H1 (cell line): ENCODE measurements around the gene TDO2. TPM values are rescaled to one million over a fixed set of nuclear protein-coding genes. Genes with fewer than 3 reads are reported as not detected.

Experiments used
- CTCF ChIA-PET: fragments of 300-600 bp; sonication (Branson Sonifier 250); formaldehyde crosslinking; loops from one replicate; lab custom pipeline; 2021; ENCODE audit not compliant: partially characterized antibody; lab: Charles Lee
- POLR2A ChIA-PET: fragments of 300-600 bp; sonication (Branson Sonifier 250); formaldehyde crosslinking; loops from one replicate; lab custom pipeline; 2021; ENCODE audit warnings: inconsistent platforms; ENCODE audit not compliant: partially characterized antibody; lab: Charles Lee
- DNase-seq, 2 experiments: peaks; one replicate each; pipeline versions ENCODE4 v3.0.0 to v3.0.0-alpha.2; 2010 to 2022; ENCODE audit warnings: low spot score in 2 of 2, low read depth in 1 of 2, mixed read lengths in 1 of 2
- FAIRE-seq: peaks from 2 replicates; lab custom pipeline; 2011; peaks lifted over from hg19 to GRCh38; lab: Jason Lieb, UNC
- H2AFZ ChIP-seq: 2 replicates; pipeline ENCODE4 v1.8.1; 2012; ENCODE audit warnings: low read length, inconsistent platforms
- H2AK5ac ChIP-seq: 2 replicates; pipeline ENCODE4 v1.6.1; 2013; ENCODE audit warnings: low read depth, low read length
- H2BK120ac ChIP-seq: replicated peaks from 2 replicates; pipeline ENCODE3; 2013; ENCODE audit warnings: low read depth, low read length, inconsistent platforms
- H2BK12ac ChIP-seq: 2 replicates; pipeline ENCODE4 v1.6.1; 2013; ENCODE audit warnings: low read depth, low read length
- H2BK15ac ChIP-seq: 2 replicates; pipeline ENCODE4 v1.6.1; 2013; ENCODE audit warnings: low read length
- H2BK20ac ChIP-seq: 2 replicates; pipeline ENCODE4 v1.6.1; 2013; ENCODE audit warnings: low read length
- H2BK5ac ChIP-seq: 2 replicates; pipeline ENCODE4 v1.6.1; 2013; ENCODE audit warnings: low read depth, low read length
- H3K14ac ChIP-seq: 2 replicates; pipeline ENCODE4 v1.6.1; 2013; ENCODE audit warnings: inconsistent platforms; ENCODE audit not compliant: insufficient read length
- H3K18ac ChIP-seq: 2 replicates; pipeline ENCODE4 v1.6.1; 2013; ENCODE audit warnings: low read length; ENCODE audit errors: extremely low read depth
- H3K23ac ChIP-seq: 2 replicates; pipeline ENCODE4 v1.6.1; 2013; ENCODE audit warnings: inconsistent platforms; ENCODE audit not compliant: insufficient read length
- H3K23me2 ChIP-seq: 2 replicates; pipeline ENCODE4 v1.6.1; 2013; ENCODE audit warnings: low read depth, low read length
- H3K27ac ChIP-seq: 2 replicates; pipeline ENCODE4 v1.6.1; 2011; ENCODE audit warnings: low read depth, low read length, inconsistent platforms
- H3K27me3 ChIP-seq, 4 experiments: replicated peaks in 1 of 4; 1 replicate in 1 of 4; 2 replicates in 3 of 4; pipeline versions ENCODE4 v1.6.1 to v1.8.1; 2011 to 2013; ENCODE audit warnings: low read length in 3 of 4, mild to moderate bottlenecking in 3 of 4, inconsistent platforms in 2 of 4, mixed read lengths in 2 of 4, moderate library complexity in 1 of 4; ENCODE audit not compliant: control insufficient read depth in 3 of 4, insufficient read depth in 3 of 4; ENCODE audit errors: extremely low read depth in 1 of 4
- H3K36me3 ChIP-seq, 4 experiments: 2 replicates each; pipeline versions ENCODE4 v1.6.1 to v1.8.1; 2011 to 2013; ENCODE audit warnings: mild to moderate bottlenecking in 4 of 4, low read length in 3 of 4, moderate library complexity in 2 of 4, control low read depth in 1 of 4, inconsistent platforms in 1 of 4; ENCODE audit not compliant: insufficient read depth in 4 of 4, control insufficient read depth in 2 of 4
- H3K4ac ChIP-seq: replicated peaks from 2 replicates; pipeline ENCODE3; 2013; ENCODE audit warnings: low read length, low read depth, mixed read lengths, inconsistent platforms; ENCODE audit not compliant: insufficient read length
- H3K4me1 ChIP-seq, 4 experiments: replicated peaks in 1 of 4; 1 replicate in 1 of 4; 2 replicates in 3 of 4; pipeline versions ENCODE4 v1.6.1 to v1.8.1; 2011 to 2013; ENCODE audit warnings: low read length in 3 of 4, inconsistent platforms in 2 of 4, mixed read lengths in 1 of 4; ENCODE audit not compliant: insufficient read depth in 4 of 4, control insufficient read depth in 3 of 4
- H3K4me2 ChIP-seq, 2 experiments: 2 replicates each; pipeline versions ENCODE4 v1.6.1 to v1.8.1; 2011 to 2013; ENCODE audit warnings: low read depth in 2 of 2, low read length in 2 of 2, control low read depth in 1 of 2, inconsistent platforms in 1 of 2, mild to moderate bottlenecking in 1 of 2; ENCODE audit not compliant: insufficient read depth in 1 of 2
- H3K4me3 ChIP-seq, 4 experiments: fragments of 200-600, 300-600 bp in 1 of 4; sonication (generic), shearing (Covaris generic), sonication (Bioruptor Twin) in 1 of 4; 2 replicates each; pipeline versions ENCODE4 v1.5.1 to v1.8.1; 2011 to 2016; ENCODE audit warnings: low read length in 4 of 4, low read depth in 3 of 4, control low read depth in 2 of 4, inconsistent platforms in 2 of 4, mild to moderate bottlenecking in 2 of 4, mixed read lengths in 1 of 4, moderate library complexity in 1 of 4; ENCODE audit not compliant: insufficient read depth in 2 of 4; ENCODE audit errors: extremely low read depth in 1 of 4
- H3K56ac ChIP-seq: replicated peaks from 2 replicates; pipeline ENCODE3; 2013; ENCODE audit warnings: low read depth, mild to moderate bottlenecking, mixed read lengths, low read length, inconsistent platforms; ENCODE audit not compliant: insufficient read length
- H3K79me1 ChIP-seq: 2 replicates; pipeline ENCODE4 v1.6.1; 2013; ENCODE audit warnings: low read depth, low read length, control low read depth
- H3K79me2 ChIP-seq, 2 experiments: 2 replicates each; pipeline versions ENCODE4 v1.6.1 to v1.8.1; 2012 to 2013; ENCODE audit warnings: low read length in 2 of 2, mild to moderate bottlenecking in 2 of 2, inconsistent platforms in 1 of 2; ENCODE audit not compliant: insufficient read depth in 2 of 2, control insufficient read depth in 1 of 2
- H3K9ac ChIP-seq, 4 experiments: replicated peaks in 1 of 4; 1 replicate in 1 of 4; 2 replicates in 3 of 4; pipeline versions ENCODE4 v1.6.1 to v1.8.1; 2011 to 2013; ENCODE audit warnings: low read depth in 3 of 4, low read length in 3 of 4, control low read depth in 2 of 4, mild to moderate bottlenecking in 2 of 4, moderate library complexity in 2 of 4, inconsistent platforms in 1 of 4; ENCODE audit errors: extremely low read depth in 1 of 4
- H3K9me3 ChIP-seq, 2 experiments: 2 replicates each; pipeline versions ENCODE4 v1.6.1 to v1.8.1; 2012 to 2013; ENCODE audit warnings: mild to moderate bottlenecking in 2 of 2, moderate library complexity in 2 of 2, control low read depth in 1 of 2, inconsistent platforms in 1 of 2, low read depth in 1 of 2, low read length in 1 of 2, mixed read lengths in 1 of 2; ENCODE audit not compliant: insufficient read depth in 2 of 2
- H4K20me1 ChIP-seq, 2 experiments: replicated peaks in 1 of 2; 2 replicates each; pipeline versions ENCODE3 to v1.8.1; 2011 to 2013; ENCODE audit warnings: inconsistent platforms in 2 of 2, low read length in 2 of 2, mild to moderate bottlenecking in 1 of 2; ENCODE audit not compliant: insufficient read depth in 2 of 2, control insufficient read depth in 1 of 2
- H4K5ac ChIP-seq: 2 replicates; pipeline ENCODE4 v1.6.1; 2013; ENCODE audit warnings: low read length, low read depth, mixed read lengths, inconsistent platforms; ENCODE audit not compliant: insufficient read length
- H4K8ac ChIP-seq: 2 replicates; pipeline ENCODE4 v1.8.0; 2013; ENCODE audit warnings: mild to moderate bottlenecking, moderate library complexity, low read length, inconsistent platforms; ENCODE audit not compliant: insufficient read depth; ENCODE audit errors: extremely low read depth
- H4K91ac ChIP-seq: replicated peaks from 2 replicates; pipeline ENCODE3; 2013; ENCODE audit warnings: low read length, mixed read lengths, inconsistent platforms; ENCODE audit not compliant: insufficient read length
- BACH1 ChIP-seq: IDR thresholded peaks from 2 replicates; pipeline ENCODE4 v1.6.1; 2012; ENCODE audit warnings: low read length, improper control_type of control experiment
- BCL11A ChIP-seq, 2 experiments: IDR thresholded peaks; one replicate each; pipeline ENCODE4 v1.6.1; 2011; ENCODE audit warnings: low read depth in 2 of 2, low read length in 2 of 2, mild to moderate bottlenecking in 2 of 2
- CHD1 ChIP-seq: IDR thresholded peaks from 2 replicates; pipeline ENCODE4 v1.6.1; 2012; ENCODE audit warnings: low read depth, low read length, improper control_type of control experiment
- CHD2 ChIP-seq: IDR thresholded peaks from 2 replicates; pipeline ENCODE4 v1.6.1; 2012; ENCODE audit warnings: low read length, improper control_type of control experiment
- GABPA ChIP-seq: IDR thresholded peaks from 2 replicates; pipeline ENCODE4 v1.6.1; 2011; ENCODE audit warnings: mild to moderate bottlenecking, low read length, moderate library complexity, borderline replicate concordance; ENCODE audit not compliant: insufficient read depth
- HDAC2 ChIP-seq, 2 experiments: fragments of 300-600 bp in 1 of 2; sonication (generic) in 1 of 2; IDR thresholded peaks; 2 replicates each; pipeline ENCODE4 v1.6.1; 2011 to 2012; ENCODE audit warnings: low read depth in 2 of 2, low read length in 2 of 2, mild to moderate bottlenecking in 2 of 2, moderate library complexity in 2 of 2, borderline replicate concordance in 1 of 2, inconsistent platforms in 1 of 2
- HDAC6 ChIP-seq: IDR thresholded peaks from one replicate; pipeline ENCODE4 v1.7.1; 2012; ENCODE audit warnings: low read depth, mild to moderate bottlenecking, inconsistent platforms, low read length, moderate library complexity
- KDM1A ChIP-seq: fragments of 200-600, 300-600 bp; sonication (generic); IDR thresholded peaks from 2 replicates; pipeline ENCODE4 v1.7.1; 2016; ENCODE audit warnings: mild to moderate bottlenecking, low read length, borderline replicate concordance
- KDM4A ChIP-seq: IDR thresholded peaks from one replicate; pipeline ENCODE4 v1.7.1; 2012; ENCODE audit warnings: low read depth, mild to moderate bottlenecking, moderate library complexity, low read length, inconsistent platforms; ENCODE audit not compliant: severe bottlenecking
- POU5F1 ChIP-seq: IDR thresholded peaks from 2 replicates; pipeline ENCODE4 v1.6.1; 2011; ENCODE audit warnings: low read depth, mild to moderate bottlenecking, low read length, moderate library complexity
- SIN3A ChIP-seq, 2 experiments: IDR thresholded peaks in 1 of 2; conservative IDR thresholded peaks in 1 of 2; 2 replicates each; pipeline ENCODE4 v1.6.1; 2011 to 2012; ENCODE audit warnings: low read length in 2 of 2, improper control_type of control experiment in 1 of 2, low read depth in 1 of 2, mild to moderate bottlenecking in 1 of 2
- SP4 ChIP-seq: IDR thresholded peaks from 2 replicates; pipeline ENCODE4 v1.6.1; 2012; ENCODE audit warnings: low read length, inconsistent platforms
- SUZ12 ChIP-seq: fragments of 200-600 bp; sonication (generic); IDR thresholded peaks from 2 replicates; pipeline ENCODE4 v1.6.1; 2012; ENCODE audit warnings: mild to moderate bottlenecking, inconsistent platforms, low read length, moderate library complexity, mixed read lengths
- TAF7 ChIP-seq: optimal IDR thresholded peaks from 2 replicates; pipeline ENCODE3; 2011; ENCODE audit warnings: low read depth, mild to moderate bottlenecking, inconsistent platforms, low read length, moderate library complexity, borderline replicate concordance
- TCF12 ChIP-seq: IDR thresholded peaks from 2 replicates; pipeline ENCODE4 v1.6.1; 2011; ENCODE audit warnings: low read depth, mild to moderate bottlenecking, low read length
- WGBS, 2 experiments: shearing (Covaris generic) in 1 of 2; methylation state at CpG; one replicate each; pipeline versions ENCODE4 v1.1.6 to v1.1.7; 2013 to 2015; ENCODE audit warnings: low lambda C conversion rate in 2 of 2, mixed read lengths in 2 of 2, inconsistent platforms in 1 of 2, low coverage in 1 of 2, missing lambda C conversion rate in 1 of 2; ENCODE audit not compliant: insufficient replicate concordance in 2 of 2, insufficient coverage in 1 of 2, insufficient read length in 1 of 2; ENCODE audit errors: extremely low coverage in 1 of 2, missing lambda C conversion rate in 1 of 2; 5-methylcytosine and 5-hydroxymethylcytosine counted together
- polyA plus RNA-seq, 7 experiments: library from polyadenylated mRNA; depleted of rRNA in 3 of 7; stranded (reverse) in 5 of 7; unstranded in 2 of 7; fragments of >200 nt in 5 of 7; fragments of 200-250 nt in 2 of 7; gene quantifications; 1 replicate in 5 of 7; 2 replicates in 1 of 7; 4 replicates in 1 of 7; pipeline versions ENCODE4 v1.2.1 to v1.2.3, GENCODE V29; 2011 to 2013; ENCODE audit warnings: missing spikeins in 2 of 7, mixed read lengths in 2 of 7
- total RNA-seq: library from RNA; stranded (reverse); fragmentation: NEBNext Ultra II Directional; extraction: Animal tissue kit (Norgen Biotek cat#: 25700); gene quantifications from 2 replicates; pipeline ENCODE4 v1.2.1, GENCODE V29; 2021

TDO2 gene
- total and polyA plus RNA-seq, 2 of the 8 experiments (the other 6 are each of a cell fraction or from before 2014, with no cell fraction given) = 0.03 TPM; not detected in 1

DNA sequence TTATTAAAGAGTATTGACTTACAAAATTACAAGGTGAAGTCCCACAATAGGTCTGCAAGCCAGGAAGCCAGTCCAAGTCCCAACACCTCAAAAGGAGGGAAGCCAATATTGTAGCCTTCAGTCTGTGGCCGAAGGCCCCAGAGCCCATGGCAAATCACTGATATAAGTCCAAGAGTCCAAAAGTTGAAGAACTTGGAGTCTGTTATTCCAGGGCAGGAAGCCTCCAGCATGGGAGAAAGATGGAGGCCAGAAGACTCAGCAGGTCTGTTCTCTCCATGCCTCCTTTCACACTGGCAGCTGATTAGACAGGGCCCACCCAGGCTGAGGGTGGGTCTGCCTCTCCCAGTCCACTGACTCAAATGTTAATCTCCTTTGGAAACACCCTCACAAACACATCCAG, 18.1 kb downstream of the TDO2 start:
- POLR2A ChIA-PET = no interaction called here
- CTCF ChIA-PET = interaction anchor here (0.5 kb wide), 1 partner anchor 201 kb away, joined by 3 read pairs; no protein-coding TSS in a partner anchor
- 83% methylated on average over 1 of the region's 1 CpG; no CpG with 5 or more reads in 1 of the 2 experiments for WGBS, 2 experiments
- Histone ChIP-seq H3K27me3 (no peaks in the 10 kb centered on the region), H3K36me3 (no peaks in the 10 kb centered on the region), H3K56ac (no peak overlapping the region), H3K4me1 (no peaks in the 10 kb centered on the region), H2BK5ac (no peak overlapping the region), H3K27ac (no peak overlapping the region), H4K8ac (no peak overlapping the region), H3K18ac (no peak overlapping the region), H3K79me1 (no peaks in the 10 kb centered on the region), H3K23me2 (no peaks in the 10 kb centered on the region), H4K5ac (no peak overlapping the region), H3K4me3 (no peak overlapping the region), H3K23ac (no peak overlapping the region), H2BK15ac (no peak overlapping the region), H2BK12ac (no peak overlapping the region), H3K9ac (no peak overlapping the region), H3K14ac (no peak overlapping the region), H2AFZ (no peak overlapping the region), H3K4ac (no peak overlapping the region), H2BK20ac (no peak overlapping the region), H4K20me1 (no peaks in the 10 kb centered on the region), H3K9me3 (no peaks in the 10 kb centered on the region), H3K4me2 (no peak overlapping the region), H2BK120ac (no peak overlapping the region), H2AK5ac (no peak overlapping the region), H4K91ac (no peak overlapping the region), H3K79me2 (no peaks in the 10 kb centered on the region)
- no peak for FAIRE-seq
- DNase-seq = no peak
- TF ChIP-seq KDM4A (no peak), BACH1 (no peak), TCF12 (no peak), HDAC6 (no peak), GABPA (no peak), SUZ12 (no peak), CHD1 (no peak), BCL11A (IDR thresholded peaks at IDR 0.05; ENCODE audit: low read depth in 2 of 2, low read length in 2 of 2) (no peak), TAF7 (no peak), HDAC2 (IDR thresholded peaks at IDR 0.05; ENCODE audit: borderline replicate concordance in 1 of 2, low read depth in 2 of 2, low read length in 2 of 2) (no peak), CHD2 (no peak), POU5F1 (no peak), KDM1A (no peak), SIN3A (conservative IDR thresholded peaks at IDR 0.05 in 1 of 2, IDR thresholded peaks at IDR 0.05 in 1 of 2; ENCODE audit: low read depth in 1 of 2, low read length in 2 of 2) (no peak), SP4 (no peak)
